H9 (cell line): ENCODE results near the gene SLC6A3. TPM values are rescaled to one million over a fixed set of nuclear protein-coding genes. Genes with fewer than 3 reads are reported as not detected.
A peak's percentile ranks its signal among the peaks of the same experiment; 100 is the strongest.

Source experiments
- DNase-seq: peaks from one replicate; pipeline ENCODE4 v3.0.0-alpha.2; 2017
- H2AFZ ChIP-seq: one replicate; pipeline ENCODE4 v1.6.1; 2013; ENCODE audit warnings: mild to moderate bottlenecking, low read length, control low read depth, moderate library complexity
- H2AK5ac ChIP-seq: 2 replicates; pipeline ENCODE4 v1.6.1; 2013; ENCODE audit warnings: low read length, control low read depth, mixed read lengths; ENCODE audit not compliant: insufficient read length
- H2BK120ac ChIP-seq: one replicate; pipeline ENCODE4 v1.6.1; 2013; ENCODE audit warnings: low read depth, mild to moderate bottlenecking, low read length, control low read depth, inconsistent platforms; ENCODE audit not compliant: poor library complexity, severe bottlenecking
- H2BK12ac ChIP-seq: 2 replicates; pipeline ENCODE4 v1.6.1; 2013; ENCODE audit warnings: low read length, control low read depth, mixed read lengths, low read depth; ENCODE audit not compliant: insufficient read length
- H2BK15ac ChIP-seq: 2 replicates; pipeline ENCODE4 v1.6.1; 2013; ENCODE audit warnings: low read depth, low read length, control low read depth
- H2BK20ac ChIP-seq: one replicate; pipeline ENCODE4 v1.6.1; 2013; ENCODE audit warnings: low read depth, mild to moderate bottlenecking, low read length, control low read depth, inconsistent platforms; ENCODE audit not compliant: poor library complexity, severe bottlenecking
- H2BK5ac ChIP-seq: 2 replicates; pipeline ENCODE4 v1.6.1; 2013; ENCODE audit warnings: low read length, control low read depth, mixed read lengths; ENCODE audit not compliant: insufficient read length
- H3K14ac ChIP-seq: 2 replicates; pipeline ENCODE4 v1.6.1; 2013; ENCODE audit warnings: low read length, control low read depth; ENCODE audit not compliant: insufficient read depth
- H3K18ac ChIP-seq: 2 replicates; pipeline ENCODE4 v1.6.1; 2013; ENCODE audit warnings: low read depth, mild to moderate bottlenecking, mixed read lengths, low read length, control low read depth; ENCODE audit not compliant: insufficient read length
- H3K23ac ChIP-seq: 2 replicates; pipeline ENCODE4 v1.6.1; 2013; ENCODE audit warnings: low read length, control low read depth, mixed read lengths, low read depth; ENCODE audit not compliant: insufficient read length
- H3K23me2 ChIP-seq: 2 replicates; pipeline ENCODE4 v1.6.1; 2013; ENCODE audit warnings: low read depth, mild to moderate bottlenecking, mixed read lengths, low read length, control low read depth; ENCODE audit not compliant: insufficient read length, poor library complexity, severe bottlenecking
- H3K27ac ChIP-seq: 2 replicates; pipeline ENCODE4 v1.5.1; 2013; ENCODE audit warnings: low read length, control low read depth, mixed read lengths, low read depth; ENCODE audit not compliant: insufficient read length
- H3K27me3 ChIP-seq: 2 replicates; pipeline ENCODE4 v1.6.1; 2013; ENCODE audit warnings: low read length, control low read depth, inconsistent platforms; ENCODE audit not compliant: insufficient read depth
- H3K4ac ChIP-seq: 2 replicates; pipeline ENCODE4 v1.6.1; 2013; ENCODE audit warnings: low read depth, mild to moderate bottlenecking, control low read depth, inconsistent platforms, low read length, moderate library complexity
- H3K4me1 ChIP-seq: 2 replicates; pipeline ENCODE4 v1.6.1; 2013; ENCODE audit warnings: low read length, control low read depth, inconsistent platforms; ENCODE audit not compliant: insufficient read depth
- H3K4me2 ChIP-seq: 2 replicates; pipeline ENCODE4 v1.6.1; 2013; ENCODE audit warnings: low read length, control low read depth, mixed read lengths; ENCODE audit not compliant: insufficient read length, insufficient read depth
- H3K56ac ChIP-seq: 2 replicates; pipeline ENCODE4 v1.6.1; 2013; ENCODE audit warnings: low read depth, mild to moderate bottlenecking, mixed read lengths, low read length, control low read depth; ENCODE audit not compliant: insufficient read length
- H3K79me1 ChIP-seq: 2 replicates; pipeline ENCODE4 v1.6.1; 2013; ENCODE audit warnings: low read depth, mild to moderate bottlenecking, moderate library complexity, low read length, control low read depth, inconsistent platforms; ENCODE audit not compliant: insufficient read depth, poor library complexity, severe bottlenecking
- H3K79me2 ChIP-seq: 2 replicates; pipeline ENCODE4 v1.6.1; 2013; ENCODE audit warnings: low read length, control low read depth, inconsistent platforms; ENCODE audit not compliant: insufficient read depth
- H3K9ac ChIP-seq: 2 replicates; pipeline ENCODE4 v1.6.1; 2013; ENCODE audit warnings: low read length, control low read depth, mixed read lengths; ENCODE audit not compliant: insufficient read length; ENCODE audit errors: extremely low read depth
- H3K9me3 ChIP-seq: one replicate; pipeline ENCODE4 v1.6.1; 2013; ENCODE audit warnings: low read depth, low read length, inconsistent platforms; ENCODE audit not compliant: control insufficient read depth
- H3T11ph ChIP-seq: one replicate; pipeline ENCODE4 v1.6.1; 2013; ENCODE audit warnings: mild to moderate bottlenecking, low read length, control low read depth, inconsistent platforms
- H4K20me1 ChIP-seq: one replicate; pipeline ENCODE4 v1.6.1; 2013; ENCODE audit not compliant: control insufficient read depth, insufficient read length, insufficient read depth
- H4K5ac ChIP-seq: 2 replicates; pipeline ENCODE4 v1.6.1; 2013; ENCODE audit warnings: low read depth, mild to moderate bottlenecking, mixed read lengths, low read length, control low read depth; ENCODE audit not compliant: insufficient read length
- H4K8ac ChIP-seq: replicated peaks from 2 replicates; pipeline ENCODE4 v1.6.1; 2013; ENCODE audit warnings: low read length, control low read depth, mixed read lengths, low read depth; ENCODE audit not compliant: insufficient read length
- H4K91ac ChIP-seq: 2 replicates; pipeline ENCODE4 v1.6.1; 2013; ENCODE audit warnings: low read depth, mild to moderate bottlenecking, moderate library complexity, mixed read lengths, low read length, control low read depth; ENCODE audit not compliant: insufficient read length
- H3K27ac Mint-ChIP-seq, 3 experiments: 2 replicates in 2 of 3; 3 replicates in 1 of 3; pipeline ENCODE4 v1.8.0; 2020 to 2021; ENCODE audit warnings: mixed read lengths in 3 of 3, mild to moderate bottlenecking in 1 of 3, moderate library complexity in 1 of 3
- H3K27me3 Mint-ChIP-seq: 2 replicates; pipeline ENCODE4 v1.8.0; 2021; ENCODE audit warnings: low read depth, mild to moderate bottlenecking, moderate library complexity, mixed read lengths
- H3K36me3 Mint-ChIP-seq, 3 experiments: 2 replicates in 2 of 3; 3 replicates in 1 of 3; pipeline ENCODE4 v1.8.0; 2020 to 2021; ENCODE audit warnings: low read depth in 3 of 3, mixed read lengths in 3 of 3; ENCODE audit not compliant: insufficient read depth in 1 of 3
- H3K4me1 Mint-ChIP-seq, 2 experiments: 2 replicates each; pipeline ENCODE4 v1.8.0; 2020; ENCODE audit warnings: mixed read lengths in 2 of 2
- H3K4me3 Mint-ChIP-seq, 2 experiments: 2 replicates in 1 of 2; 3 replicates in 1 of 2; pipeline ENCODE4 v1.8.0; 2020 to 2021; ENCODE audit warnings: mild to moderate bottlenecking in 2 of 2, mixed read lengths in 2 of 2, moderate library complexity in 1 of 2
- H3K9me3 Mint-ChIP-seq, 2 experiments: 2 replicates in 1 of 2; 3 replicates in 1 of 2; pipeline ENCODE4 v1.8.0; 2020; ENCODE audit warnings: mild to moderate bottlenecking in 2 of 2, mixed read lengths in 2 of 2, moderate library complexity in 1 of 2
- CTCF ChIP-seq: fragments of 200-600 bp; sonication (generic); conservative IDR thresholded peaks from 3 replicates; pipeline ENCODE4 v1.8.0; 2021; ENCODE audit warnings: antibody characterized with exemption, mild to moderate bottlenecking
- WGBS: extraction: QIAGEN DNeasy Blood & Tissue Kit; methylation state at CpG from one replicate; pipeline ENCODE4 v1.1.7; 2013; ENCODE audit warnings: missing lambda C conversion rate, low lambda C conversion rate, mixed read lengths; ENCODE audit not compliant: insufficient read length; ENCODE audit errors: extremely low coverage; 5-methylcytosine and 5-hydroxymethylcytosine counted together
- total RNA-seq: library from RNA; stranded (reverse); gene quantifications from 2 replicates; pipeline ENCODE4 v1.2.1, GENCODE V29; 2021

The SLC6A3 gene
- total RNA-seq, 1 experiment from 2014 or later, result 0.61 TPM

- H3K23me2 ChIP-seq, result no peaks in the 10 kb centered on the region
- H4K91ac ChIP-seq, result no peak overlapping the region
- H2BK20ac ChIP-seq, result no peak overlapping the region
- H3K4ac ChIP-seq, result no peak overlapping the region
- no peaks in the 10 kb centered on the region for H3K79me1 ChIP-seq
- peaks cover 2% of the 10 kb centered on the region for H4K20me1 ChIP-seq
- no peak for TF ChIP-seq CTCF
- H3K9me3 ChIP-seq, result no peaks in the 10 kb centered on the region
- H3K27me3 Mint-ChIP-seq, result no peaks in the 10 kb centered on the region
- no peak overlapping the region for H3K9ac ChIP-seq
- H2BK15ac ChIP-seq, result no peak overlapping the region
- no peaks in the 10 kb centered on the region for H3K79me2 ChIP-seq
- peaks cover 18 to 73% (median 62%) of the 10 kb centered on the region in 3 experiments; a peak in 6 of 7 replicates for H3K36me3 Mint-ChIP-seq
- no peak overlapping the region for H3K23ac ChIP-seq
- no peaks in the 10 kb centered on the region for H3K27me3 ChIP-seq
- no peak overlapping the region for H3K18ac ChIP-seq
- H2BK12ac ChIP-seq, result no peak overlapping the region
- H4K5ac ChIP-seq, result no peak overlapping the region
- peak overlapping the region in 2 of 3 experiments; percentile 81 to 83; a peak in 3 of 7 replicates for H3K27ac Mint-ChIP-seq
- no CpG with 5 or more reads among the region's 12 CpGs for WGBS
- no peak overlapping the region for H3K14ac ChIP-seq
- no peak for DNase-seq
- no peaks in the 10 kb centered on the region for H3K4me1 ChIP-seq
- H3T11ph ChIP-seq, result no peak overlapping the region
- no peak overlapping the region for H3K4me3 Mint-ChIP-seq
- no peak overlapping the region for H2AFZ ChIP-seq
- no peak overlapping the region for H2BK120ac ChIP-seq
- peaks cover 6 to 9% of the 10 kb centered on the region in 2 experiments for H3K4me1 Mint-ChIP-seq
- no peaks in the 10 kb centered on the region for H3K9me3 Mint-ChIP-seq
- no peak overlapping the region for H3K56ac ChIP-seq
- H4K8ac ChIP-seq, result no peak overlapping the region
- H2BK5ac ChIP-seq, result no peak overlapping the region
- no peak overlapping the region for H3K4me2 ChIP-seq
- H2AK5ac ChIP-seq, result no peak overlapping the region
- no peak overlapping the region for H3K27ac ChIP-seq
Observed at GRCh38 chr5:1481959-1482331, 36.7 kb upstream of the SLC6A3 start.
